Measurements from ENCODE around the gene SLC24A3. TPM values are rescaled to one million over a fixed set of nuclear protein-coding genes. Genes with fewer than 3 reads are reported as not detected.
A peak's percentile ranks its signal among the peaks of the same experiment; 100 is the strongest.

SLC24A3 gene
- total and polyA plus RNA-seq, 2 of the 13 experiments (the other 11 are each of a cell fraction or from before 2014, with no cell fraction given) = not detected

- TF ChIP-seq KIAA2018 (CRISPR knock-in tag; IDR thresholded peaks at IDR 0.05; ENCODE audit: borderline replicate concordance) = 0 out of 2 replicates have a peak, but pooled peaks have one; percentile 25
- 0 out of 2 replicates have a peak, but pooled peaks have one; percentile 77 for TF ChIP-seq ZNF513 (CRISPR knock-in tag; conservative IDR thresholded peaks at IDR 0.05)
- TF ChIP-seq CENPT (CRISPR knock-in tag; IDR thresholded peaks at IDR 0.05; ENCODE audit: low read depth) = 0 out of 2 replicates have a peak, but pooled peaks have one; percentile 15
- no peak for TF ChIP-seq REL (CRISPR knock-in tag; conservative IDR thresholded peaks at IDR 0.05)
- TF ChIP-seq ZBTB7B (CRISPR knock-in tag; IDR thresholded peaks at IDR 0.05) = peak; percentile 85
- no peak for TF ChIP-seq ZNF605 (CRISPR knock-in tag; IDR thresholded peaks at IDR 0.05)
- TF ChIP-seq ZNF20 (CRISPR knock-in tag; IDR thresholded peaks at IDR 0.05) = no peak
- no peak for TF ChIP-seq ARNT (IDR thresholded peaks at IDR 0.05)
- no peak for TF ChIP-seq ZNF766 (CRISPR knock-in tag; IDR thresholded peaks at IDR 0.05; ENCODE audit: borderline replicate concordance)
- no peak; the same call in 1 of the 2 replicates for TF ChIP-seq TARDBP (CRISPR knock-in tag; IDR thresholded peaks at IDR 0.05)
- TF ChIP-seq ATF6 (CRISPR knock-in tag; conservative IDR thresholded peaks at IDR 0.05) = no peak
- TF ChIP-seq ZC3H13 (CRISPR knock-in tag; IDR thresholded peaks at IDR 0.05) = no peak
- no peak for TF ChIP-seq AHR (CRISPR knock-in tag; IDR thresholded peaks at IDR 0.05)
- TF ChIP-seq ZSCAN25 (CRISPR knock-in tag; IDR thresholded peaks at IDR 0.05) = no peak
- no peak for TF ChIP-seq ZNF337 (CRISPR knock-in tag; IDR thresholded peaks at IDR 0.05; ENCODE audit: borderline replicate concordance, low read depth)
- peak; percentile 72 for TF ChIP-seq ZNF263 (CRISPR knock-in tag; IDR thresholded peaks at IDR 0.05)
- peak; percentile 70 for TF ChIP-seq GABPB1 (CRISPR knock-in tag; IDR thresholded peaks at IDR 0.05)
Observed at GRCh38 chr20:19758501-19759331, 546.3 kb downstream of the SLC24A3 start (continued).
